Lower lobe of right lung (tissue), 2 donors: ENCODE data around the gene PHYKPL. TPM values are rescaled to one million over a fixed set of nuclear protein-coding genes. Genes with fewer than 3 reads are reported as not detected.

Experiments
- ATAC-seq, 2 donors: fragments of 200-7000 bp; cut with Tn5 transposase; one replicate each; pipeline ENCODE4 v1.9.1; 2020 to 2022; ENCODE audit warnings: mild to moderate bottlenecking in 2 of 2, moderate library complexity in 2 of 2
- DNase-seq: peaks from one replicate; pipeline ENCODE4 v3.0.0-alpha.2; 2020
- H3K27ac ChIP-seq: fragments of 200-600 bp; one replicate; pipeline ENCODE4 v1.8.0; 2022
- H3K27me3 ChIP-seq: fragments of 200-600 bp; one replicate; pipeline ENCODE4 v1.8.0; 2022; ENCODE audit warnings: low read depth
- H3K36me3 ChIP-seq: fragments of 200-600 bp; one replicate; pipeline ENCODE4 v1.8.0; 2022; ENCODE audit warnings: mild to moderate bottlenecking
- H3K4me1 ChIP-seq: fragments of 200-600 bp; one replicate; pipeline ENCODE4 v1.8.0; 2022
- H3K4me3 ChIP-seq: fragments of 200-600 bp; one replicate; pipeline ENCODE4 v1.8.0; 2022; ENCODE audit warnings: mild to moderate bottlenecking
- H3K9me3 ChIP-seq: fragments of 200-600 bp; one replicate; pipeline ENCODE4 v1.8.0; 2022
- intact Hi-C: fragments of 100-400 bp; cut with DNase I; formaldehyde crosslinking; loops from one replicate; pipeline ENCODE4 v1.11.0; 2022
- total RNA-seq: library from RNA; stranded (reverse); fragmentation: NEBNext Ultra II Directional; extraction: Animal tissue kit (Norgen Biotek cat#: 25700); gene quantifications from one replicate; pipeline ENCODE4 v1.2.1, GENCODE V29; 2021
- TF ChIP-seq, protein P1 (sequence below): fragments of 200-600 bp; IDR thresholded peaks from one replicate; pipeline ENCODE4 v1.8.0; 2022; ENCODE audit warnings: antibody characterized with exemption, mild to moderate bottlenecking
- donor health status: DM: no; HTN: yes; CAD: no; lungs with severe emphysema.

PHYKPL gene
- total RNA-seq, 1 donor from 2014 or later, result 101 TPM

- peak; percentile 69 to 84 for ATAC-seq
- intact Hi-C loops, result no loop called here
Measured at GRCh38 chr5:178273665-178274541, 41.3 kb upstream of the PHYKPL start.

DNA sequence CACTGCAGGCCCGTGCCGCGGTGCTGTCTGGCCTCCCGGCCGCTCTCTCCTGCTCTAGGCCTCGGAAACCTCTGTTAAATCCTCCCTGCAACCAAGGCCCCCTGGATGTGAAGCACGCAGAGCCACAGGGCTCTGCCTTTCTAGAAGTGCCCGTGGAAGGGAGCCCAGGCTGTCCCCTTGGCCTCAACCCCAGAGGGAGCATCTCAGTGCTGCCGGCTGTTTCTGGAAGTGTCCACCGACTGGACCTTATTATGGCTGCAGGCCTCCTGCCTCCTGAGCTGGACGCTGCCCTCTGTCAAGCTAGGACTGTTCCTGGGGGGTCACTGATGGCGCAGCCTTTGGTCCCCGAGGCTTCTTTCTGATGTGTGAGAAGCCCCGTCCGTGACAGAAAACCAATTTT lies 40.4 kb upstream of the PHYKPL start:
- ATAC-seq, result no peak
- no peak overlapping the region for H3K4me3 ChIP-seq
- H3K4me1 ChIP-seq, result no peaks in the 10 kb centered on the region
- H3K27me3 ChIP-seq, result no peaks in the 10 kb centered on the region
- H3K27ac ChIP-seq, result no peak overlapping the region
- H3K36me3 ChIP-seq, result no peaks in the 10 kb centered on the region
- TF ChIP-seq, protein P1, sequence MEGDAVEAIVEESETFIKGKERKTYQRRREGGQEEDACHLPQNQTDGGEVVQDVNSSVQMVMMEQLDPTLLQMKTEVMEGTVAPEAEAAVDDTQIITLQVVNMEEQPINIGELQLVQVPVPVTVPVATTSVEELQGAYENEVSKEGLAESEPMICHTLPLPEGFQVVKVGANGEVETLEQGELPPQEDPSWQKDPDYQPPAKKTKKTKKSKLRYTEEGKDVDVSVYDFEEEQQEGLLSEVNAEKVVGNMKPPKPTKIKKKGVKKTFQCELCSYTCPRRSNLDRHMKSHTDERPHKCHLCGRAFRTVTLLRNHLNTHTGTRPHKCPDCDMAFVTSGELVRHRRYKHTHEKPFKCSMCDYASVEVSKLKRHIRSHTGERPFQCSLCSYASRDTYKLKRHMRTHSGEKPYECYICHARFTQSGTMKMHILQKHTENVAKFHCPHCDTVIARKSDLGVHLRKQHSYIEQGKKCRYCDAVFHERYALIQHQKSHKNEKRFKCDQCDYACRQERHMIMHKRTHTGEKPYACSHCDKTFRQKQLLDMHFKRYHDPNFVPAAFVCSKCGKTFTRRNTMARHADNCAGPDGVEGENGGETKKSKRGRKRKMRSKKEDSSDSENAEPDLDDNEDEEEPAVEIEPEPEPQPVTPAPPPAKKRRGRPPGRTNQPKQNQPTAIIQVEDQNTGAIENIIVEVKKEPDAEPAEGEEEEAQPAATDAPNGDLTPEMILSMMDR, result no peak
- intact Hi-C loops, result no loop called here
- DNase-seq, result no peak
- no peaks in the 10 kb centered on the region for H3K9me3 ChIP-seq

More at GRCh38 chr5:178273665-178274541, 41.3 kb upstream of the PHYKPL start:
- Histone ChIP-seq H3K9me3 (no peaks in the 10 kb centered on the region), H3K27ac (no peak overlapping the region), H3K4me1 (no peaks in the 10 kb centered on the region), H3K27me3 (no peaks in the 10 kb centered on the region), H3K36me3 (no peaks in the 10 kb centered on the region), H3K4me3 (no peak overlapping the region)
- peak; percentile 83 for DNase-seq
- TF ChIP-seq, protein P1, result no peak

- H3K36me3 ChIP-seq, result no peaks in the 10 kb centered on the region
- no peak overlapping the region for H3K4me3 ChIP-seq
- DNase-seq, result no peak
- no peak for ATAC-seq
- no peaks in the 10 kb centered on the region for H3K9me3 ChIP-seq
- no peaks in the 10 kb centered on the region for H3K27me3 ChIP-seq
- TF ChIP-seq, protein P1, result no peak
- no peaks in the 10 kb centered on the region for H3K4me1 ChIP-seq
- no peak overlapping the region for H3K27ac ChIP-seq
- intact Hi-C loops, result no loop called here
Measured at GRCh38 chr5:178272591-178272990, 40.0 kb upstream of the PHYKPL start.

GRCh38 chr5:178271726-178272479 lies 39.3 kb upstream of the PHYKPL start:
- Histone ChIP-seq H3K36me3 (no peaks in the 10 kb centered on the region), H3K4me1 (no peaks in the 10 kb centered on the region), H3K4me3 (no peak overlapping the region), H3K27ac (no peak overlapping the region), H3K27me3 (no peaks in the 10 kb centered on the region), H3K9me3 (no peaks in the 10 kb centered on the region)
- TF ChIP-seq, protein P1, result no peak
- ATAC-seq (no peak), DNase-seq (no peak)
- intact Hi-C loops, result no loop called here

- H3K4me3 ChIP-seq, result no peak overlapping the region
- ATAC-seq (no peak), DNase-seq (no peak)
- no peaks in the 10 kb centered on the region for H3K36me3 ChIP-seq
- H3K27ac ChIP-seq, result no peak overlapping the region
- TF ChIP-seq, protein P1, result no peak
- no peaks in the 10 kb centered on the region for H3K4me1 ChIP-seq
- intact Hi-C loops, result no loop called here
- no peaks in the 10 kb centered on the region for H3K27me3 ChIP-seq
- no peaks in the 10 kb centered on the region for H3K9me3 ChIP-seq
Measured at GRCh38 chr5:178271231-178271630, 38.6 kb upstream of the PHYKPL start.
